Peyer's patch (tissue), 4 donors: ENCODE data around the gene PRR16. TPM values are rescaled to one million over a fixed set of nuclear protein-coding genes. Genes with fewer than 3 reads are reported as not detected.

Experiments used
- DNase-seq, 3 donors: peaks; one replicate each; pipeline ENCODE4 v3.0.0-alpha.2; 2017 to 2019
- H3K27ac ChIP-seq, 4 donors: fragments of 200-600 bp; sonication (generic); one replicate each; pipeline ENCODE4 v1.5.1; 2016 to 2019
- H3K27me3 ChIP-seq, 2 donors: fragments of 200-600 bp; sonication (generic); one replicate each; pipeline ENCODE4 v1.5.1; 2019
- H3K36me3 ChIP-seq, 3 donors: fragments of 200-600 bp; sonication (generic); one replicate each; pipeline ENCODE4 v1.5.1; 2016 to 2019
- H3K4me1 ChIP-seq, 4 donors: fragments of 200-600 bp; sonication (generic); one replicate each; pipeline ENCODE4 v1.5.1; 2016 to 2019
- H3K4me3 ChIP-seq, 4 donors: fragments of 200-600 bp; sonication (generic); 1 replicate in 3 of 4; 2 replicates in 1 of 4; pipeline ENCODE4 v1.5.1; 2016 to 2019; ENCODE audit warnings: mild to moderate bottlenecking in 1 of 4
- H3K9me3 ChIP-seq, 4 donors: fragments of 200-600 bp; sonication (generic); one replicate each; pipeline ENCODE4 v1.5.1; 2016 to 2019; ENCODE audit warnings: mild to moderate bottlenecking in 1 of 4
- CTCF ChIP-seq, 6 experiments: fragments of 450-650 bp in 4 of 6; fragments of 200-600 bp in 2 of 6; sonication (generic) in 1 of 6; IDR thresholded peaks; one replicate each; pipeline ENCODE4 v1.5.1; 2017 to 2019; ENCODE audit warnings: antibody characterized with exemption in 6 of 6, mild to moderate bottlenecking in 3 of 6, moderate library complexity in 1 of 6
- POLR2A ChIP-seq, 2 donors: fragments of 450-650 bp; IDR thresholded peaks; one replicate each; pipeline ENCODE4 v1.5.1; 2017; ENCODE audit warnings: antibody characterized with exemption in 2 of 2, mild to moderate bottlenecking in 2 of 2, moderate library complexity in 2 of 2
- total RNA-seq, 4 donors: library from RNA; depleted of rRNA; stranded (reverse); fragments of >200 nt; gene quantifications; one replicate each; pipeline ENCODE4 v1.1.0, GENCODE V29; 2016

PRR16 gene
- total RNA-seq, 4 donors from 2014 or later, result 2.9 to 37.1 (median 3.8) TPM

GRCh38 chr5:120544043-120544442 lies 79.9 kb downstream of the PRR16 start:
- H3K27me3 ChIP-seq, result no peaks in the 10 kb centered on the region
- H3K9me3 ChIP-seq, result no peaks in the 10 kb centered on the region
- DNase-seq, result no peak
- TF ChIP-seq POLR2A (IDR thresholded peaks at IDR 0.05) (no peak), CTCF (IDR thresholded peaks at IDR 0.05) (no peak)
- H3K4me1 ChIP-seq, result no peaks in the 10 kb centered on the region
- H3K4me3 ChIP-seq, result no peak overlapping the region
- H3K27ac ChIP-seq, result no peak overlapping the region
- no peaks in the 10 kb centered on the region for H3K36me3 ChIP-seq

- H3K4me3 ChIP-seq, result no peak overlapping the region
- H3K27me3 ChIP-seq, result no peaks in the 10 kb centered on the region
- no peaks in the 10 kb centered on the region for H3K9me3 ChIP-seq
- H3K27ac ChIP-seq, result no peak overlapping the region
- TF ChIP-seq POLR2A (IDR thresholded peaks at IDR 0.05) (no peak), CTCF (IDR thresholded peaks at IDR 0.05) (no peak)
- H3K36me3 ChIP-seq, result no peaks in the 10 kb centered on the region
- no peaks in the 10 kb centered on the region for H3K4me1 ChIP-seq
- DNase-seq, result no peak
Observed at GRCh38 chr5:120545007-120545406, 80.9 kb downstream of the PRR16 start.

- TF ChIP-seq POLR2A (IDR thresholded peaks at IDR 0.05) (no peak), CTCF (IDR thresholded peaks at IDR 0.05) (no peak)
- H3K36me3 ChIP-seq, result no peaks in the 10 kb centered on the region
- DNase-seq, result no peak
- H3K27ac ChIP-seq, result no peak overlapping the region
- H3K4me3 ChIP-seq, result no peak overlapping the region
- H3K9me3 ChIP-seq, result no peaks in the 10 kb centered on the region
- no peaks in the 10 kb centered on the region for H3K4me1 ChIP-seq
- H3K27me3 ChIP-seq, result no peaks in the 10 kb centered on the region
Observed at GRCh38 chr5:120545951-120546350, 81.9 kb downstream of the PRR16 start.

DNA sequence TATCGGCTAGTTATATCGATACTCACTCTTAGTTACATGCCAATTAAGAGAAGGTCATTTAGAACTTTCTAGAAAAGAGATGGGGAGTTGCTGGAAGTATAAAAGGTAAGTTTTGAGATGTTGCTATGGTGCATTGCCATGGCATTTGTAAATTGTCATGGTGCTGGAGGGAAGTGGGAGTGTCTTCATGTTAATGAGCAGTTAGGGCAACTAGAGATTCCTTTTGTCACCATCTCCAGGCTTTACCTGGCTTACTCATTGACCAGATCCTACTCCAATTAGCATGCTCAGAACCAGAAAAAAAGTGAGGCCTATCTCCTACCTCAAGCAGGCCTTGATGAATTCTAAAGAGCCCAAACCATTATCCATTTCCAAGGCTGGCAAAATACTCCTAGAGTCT lies 82.8 kb downstream of the PRR16 start:
- Histone ChIP-seq H3K4me3 (no peak overlapping the region), H3K4me1 (no peaks in the 10 kb centered on the region), H3K27ac (no peak overlapping the region), H3K27me3 (no peaks in the 10 kb centered on the region), H3K36me3 (no peaks in the 10 kb centered on the region), H3K9me3 (no peaks in the 10 kb centered on the region)
- TF ChIP-seq CTCF (IDR thresholded peaks at IDR 0.05) (no peak), POLR2A (IDR thresholded peaks at IDR 0.05) (no peak)
- no peak for DNase-seq

GRCh38 chr5:120550358-120550757 lies 86.3 kb downstream of the PRR16 start:
- H3K36me3 ChIP-seq, result no peaks in the 10 kb centered on the region
- TF ChIP-seq CTCF (IDR thresholded peaks at IDR 0.05) (no peak), POLR2A (IDR thresholded peaks at IDR 0.05) (no peak)
- no peaks in the 10 kb centered on the region for H3K9me3 ChIP-seq

GRCh38 chr5:120552638-120553037 lies 88.5 kb downstream of the PRR16 start:
- Histone ChIP-seq H3K4me1 (no peaks in the 10 kb centered on the region), H3K36me3 (no peaks in the 10 kb centered on the region), H3K4me3 (no peak overlapping the region), H3K27me3 (no peaks in the 10 kb centered on the region), H3K9me3 (no peaks in the 10 kb centered on the region), H3K27ac (no peak overlapping the region)
- no peak for DNase-seq
- TF ChIP-seq CTCF (IDR thresholded peaks at IDR 0.05), result no peak
- no peak for TF ChIP-seq POLR2A (IDR thresholded peaks at IDR 0.05)

More at GRCh38 chr5:120550358-120550757, 86.3 kb downstream of the PRR16 start:
- H3K4me1 ChIP-seq, result no peaks in the 10 kb centered on the region
- no peak overlapping the region for H3K27ac ChIP-seq
- no peaks in the 10 kb centered on the region for H3K27me3 ChIP-seq
- no peak overlapping the region for H3K4me3 ChIP-seq
- no peak for DNase-seq
